GM12872 (cell line): ENCODE data around the gene GTSE1.

ENCODE experiments used
- TF ChIP-seq, protein P1 (sequence below): IDR thresholded peaks from 3 replicates; pipeline ENCODE4 v1.5.1; 2011; ENCODE audit warnings: low read depth, mild to moderate bottlenecking, low read length, moderate library complexity; ENCODE audit not compliant: insufficient read depth

Gene GTSE1

DNA sequence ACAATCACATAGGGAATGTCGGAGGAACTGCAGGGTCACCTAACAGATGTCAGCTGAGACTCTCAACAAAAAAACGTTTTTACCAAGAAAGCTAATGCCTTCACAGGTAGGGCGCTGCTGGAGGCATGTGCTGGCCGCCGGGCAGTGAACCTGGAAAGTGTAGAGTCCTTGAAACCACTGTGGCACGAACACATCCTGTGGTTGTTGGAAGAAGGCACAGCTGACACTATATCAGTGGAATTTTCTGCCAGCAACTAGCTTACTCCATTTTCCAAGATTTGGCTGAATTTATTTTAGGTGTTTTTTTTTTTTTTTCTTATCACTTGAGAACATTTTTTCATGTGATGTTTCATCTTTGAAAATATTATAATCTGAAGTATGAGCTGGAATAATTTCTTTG, 53.0 kb downstream of the GTSE1 start:
- TF ChIP-seq, protein P1, sequence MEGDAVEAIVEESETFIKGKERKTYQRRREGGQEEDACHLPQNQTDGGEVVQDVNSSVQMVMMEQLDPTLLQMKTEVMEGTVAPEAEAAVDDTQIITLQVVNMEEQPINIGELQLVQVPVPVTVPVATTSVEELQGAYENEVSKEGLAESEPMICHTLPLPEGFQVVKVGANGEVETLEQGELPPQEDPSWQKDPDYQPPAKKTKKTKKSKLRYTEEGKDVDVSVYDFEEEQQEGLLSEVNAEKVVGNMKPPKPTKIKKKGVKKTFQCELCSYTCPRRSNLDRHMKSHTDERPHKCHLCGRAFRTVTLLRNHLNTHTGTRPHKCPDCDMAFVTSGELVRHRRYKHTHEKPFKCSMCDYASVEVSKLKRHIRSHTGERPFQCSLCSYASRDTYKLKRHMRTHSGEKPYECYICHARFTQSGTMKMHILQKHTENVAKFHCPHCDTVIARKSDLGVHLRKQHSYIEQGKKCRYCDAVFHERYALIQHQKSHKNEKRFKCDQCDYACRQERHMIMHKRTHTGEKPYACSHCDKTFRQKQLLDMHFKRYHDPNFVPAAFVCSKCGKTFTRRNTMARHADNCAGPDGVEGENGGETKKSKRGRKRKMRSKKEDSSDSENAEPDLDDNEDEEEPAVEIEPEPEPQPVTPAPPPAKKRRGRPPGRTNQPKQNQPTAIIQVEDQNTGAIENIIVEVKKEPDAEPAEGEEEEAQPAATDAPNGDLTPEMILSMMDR, result no peak

DNA sequence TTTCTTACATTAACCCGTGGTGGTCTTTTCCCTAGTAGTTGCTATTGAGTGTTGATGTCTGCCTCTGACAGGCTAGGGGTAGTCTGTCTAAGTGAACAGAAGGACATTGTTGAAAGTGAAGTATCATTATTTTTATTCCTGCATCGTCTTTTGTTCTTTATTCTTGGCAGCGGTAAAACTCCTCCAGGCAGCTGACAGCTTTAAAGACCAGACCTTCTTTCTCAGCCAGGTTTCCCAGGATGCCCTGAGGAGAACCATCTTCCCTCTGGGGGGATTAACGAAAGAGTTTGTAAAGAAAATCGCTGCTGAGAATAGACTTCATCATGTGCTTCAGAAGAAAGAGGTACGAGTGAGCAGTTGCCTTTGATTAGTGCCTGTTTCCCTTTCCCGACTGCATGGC, 53.5 kb downstream of the GTSE1 start:
- TF ChIP-seq, protein P1, result no peak

DNA sequence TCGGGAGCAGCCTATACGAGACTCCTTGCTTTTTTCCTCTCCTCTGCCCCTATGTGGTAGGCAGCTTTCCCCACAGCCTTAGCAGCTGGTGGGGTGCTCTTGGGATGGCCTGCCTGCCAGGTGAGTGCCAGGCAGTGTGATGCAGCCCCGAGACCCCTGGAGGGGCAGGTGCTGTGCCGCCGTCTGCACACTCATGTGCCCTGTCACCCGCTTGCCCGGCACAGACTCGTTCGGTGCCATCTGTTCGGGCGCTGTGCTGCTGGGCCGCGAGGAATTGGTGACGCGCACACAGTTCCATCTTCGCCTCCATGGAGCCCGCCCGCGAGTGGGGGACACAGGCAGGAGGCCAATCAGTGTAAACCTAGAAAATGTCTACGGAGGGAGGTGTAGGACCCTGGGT, 54.0 kb downstream of the GTSE1 start:
- TF ChIP-seq, protein P1, result no peak

DNA sequence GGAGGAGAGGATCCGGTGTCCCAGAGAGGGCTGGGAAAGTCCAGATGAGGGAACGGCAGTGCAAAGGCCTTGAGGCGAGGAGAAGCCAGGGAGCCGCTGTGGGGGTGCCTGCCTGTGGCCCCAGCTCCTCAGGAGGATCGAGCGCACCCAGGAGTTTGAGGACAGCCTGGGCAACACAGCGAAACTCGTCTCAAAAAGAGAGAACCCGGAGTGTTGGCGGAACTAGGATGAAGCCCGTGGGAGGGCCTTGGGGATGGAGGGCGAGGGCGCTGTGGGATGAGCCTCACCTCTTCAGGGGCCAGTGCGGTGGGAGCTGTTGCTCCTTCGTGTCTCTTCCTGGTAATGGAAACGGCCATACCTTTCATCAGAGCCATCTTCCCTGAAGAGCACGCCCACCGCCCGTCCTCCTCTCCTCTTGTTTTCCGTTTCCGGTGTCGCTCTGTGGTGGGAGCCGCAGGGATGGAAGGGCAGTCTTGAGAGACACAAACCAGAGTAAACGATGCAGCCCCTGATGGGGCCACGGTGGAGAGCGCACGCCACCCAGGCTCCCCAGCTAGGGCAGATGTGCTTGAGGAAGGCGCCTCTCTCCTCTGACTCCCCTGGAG, 54.6 kb downstream of the GTSE1 start:
- TF ChIP-seq, protein P1, result no peak

DNA sequence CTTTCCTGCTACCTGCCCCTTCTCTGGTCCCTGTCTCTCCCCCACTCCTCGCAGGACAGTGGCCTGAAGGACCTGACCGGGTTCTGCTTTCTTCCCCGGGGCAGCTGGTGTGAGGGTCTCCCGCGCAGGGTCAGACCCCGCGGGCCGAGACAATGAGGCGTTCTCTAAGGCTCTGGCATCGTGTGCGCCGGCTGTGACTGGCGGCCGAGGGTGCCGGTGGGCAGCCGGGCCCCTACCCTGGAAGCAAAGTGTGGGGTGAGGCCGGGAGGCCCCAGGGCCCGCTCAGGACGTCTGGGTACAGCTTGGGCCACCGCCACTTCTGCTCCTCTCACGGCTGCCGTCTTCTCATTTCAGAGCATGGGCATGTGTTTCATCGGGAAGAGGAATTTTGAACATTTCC, 55.1 kb downstream of the GTSE1 start:
- TF ChIP-seq, protein P1, result no peak

DNA sequence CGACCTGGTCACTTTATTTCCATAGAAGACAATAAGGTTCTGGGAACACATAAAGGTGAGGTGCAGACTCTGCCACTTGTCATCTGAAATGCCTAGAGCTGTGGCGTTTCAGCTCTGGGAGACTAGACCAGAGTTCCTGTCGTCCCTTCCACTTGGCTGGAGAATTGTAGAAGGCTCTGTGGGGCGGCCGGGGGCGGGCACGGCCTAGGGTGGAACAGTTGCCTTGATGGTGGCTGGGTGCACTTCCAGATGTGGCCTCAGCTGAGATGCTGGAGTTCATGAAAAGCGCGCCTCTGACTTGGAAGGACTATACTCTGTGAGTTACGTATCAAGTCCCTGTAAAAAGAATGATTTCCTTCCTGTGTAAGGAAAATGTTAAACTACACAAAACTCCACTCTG, 55.6 kb downstream of the GTSE1 start:
- TF ChIP-seq, protein P1, result no peak

DNA sequence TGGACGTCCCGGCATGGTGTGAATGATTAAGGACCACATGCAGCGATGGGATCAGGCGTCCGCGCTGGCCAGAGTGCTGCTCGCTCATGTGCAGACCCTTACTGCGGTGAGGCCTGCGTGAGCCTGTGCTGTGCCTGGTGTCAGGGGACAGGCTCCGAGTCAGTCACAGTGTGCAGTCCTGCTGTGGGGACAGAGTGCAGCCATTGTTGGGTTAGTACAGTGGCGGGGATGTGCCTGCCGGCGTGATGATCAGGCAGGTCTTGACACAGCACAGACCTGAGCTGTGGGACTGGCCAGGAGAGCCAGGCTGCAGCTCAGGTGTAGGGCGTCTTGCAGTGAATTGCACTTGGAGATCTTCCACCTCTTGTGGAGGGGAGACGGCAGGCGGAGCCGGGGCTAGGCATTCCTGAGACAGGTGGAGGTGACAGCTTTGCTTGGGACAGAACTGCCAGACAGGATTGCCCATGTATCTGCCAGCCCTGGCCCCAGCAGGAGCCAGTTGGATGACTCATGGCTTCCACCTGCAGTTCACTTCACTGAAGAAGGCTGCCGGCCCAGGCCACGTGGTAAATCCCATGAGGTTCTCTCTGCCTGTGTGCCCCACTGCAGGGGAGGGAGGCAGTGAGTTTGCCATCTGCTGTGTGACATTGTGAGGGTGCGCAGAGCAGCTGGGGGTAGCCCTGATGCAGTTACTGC, 56.2 kb downstream of the GTSE1 start:
- TF ChIP-seq, protein P1, result no peak
